Right ventricle myocardium inferior (tissue), 1 donor: ENCODE data around the gene BDNF. TPM values are rescaled to one million over a fixed set of nuclear protein-coding genes. Genes with fewer than 3 reads are reported as not detected.
"Not testable (repeated sequence)": the region's sequence is repeated elsewhere in the genome, so short reads cannot be mapped to it uniquely, and the experiment has no call there.

Source experiments
- ATAC-seq: fragments of 200-7000 bp; cut with Tn5 transposase; one replicate; pipeline ENCODE4 v1.9.1; 2020; ENCODE audit warnings: mild to moderate bottlenecking, moderate library complexity
- DNase-seq: peaks from one replicate; pipeline ENCODE4 v3.0.0; 2021; ENCODE audit errors: missing footprints
- intact Hi-C: fragments of 100-400 bp; cut with DNase I; formaldehyde crosslinking; loops from one replicate; pipeline ENCODE4 v1.11.0; 2022
- total RNA-seq: library from RNA; stranded (reverse); fragmentation: NEBNext Ultra II Directional; extraction: Animal tissue kit (Norgen Biotek cat#: 25700); gene quantifications from one replicate; pipeline ENCODE4 v1.2.1, GENCODE V29; 2021
- donor health status: DM: no; HTN: yes; CAD: no; lungs with severe emphysema.

The BDNF gene
- total RNA-seq, 1 donor from 2014 or later: 2.9 TPM

- DNase-seq: no peak
- ATAC-seq: no peak
- intact Hi-C loops: loop anchor here (5.0 kb wide), 2 partner anchors 54 to 131 kb away; no protein-coding TSS in a partner anchor
These were observed 57.3 kb downstream of the BDNF start for GRCh38 chr11:27642954-27643353.

DNA sequence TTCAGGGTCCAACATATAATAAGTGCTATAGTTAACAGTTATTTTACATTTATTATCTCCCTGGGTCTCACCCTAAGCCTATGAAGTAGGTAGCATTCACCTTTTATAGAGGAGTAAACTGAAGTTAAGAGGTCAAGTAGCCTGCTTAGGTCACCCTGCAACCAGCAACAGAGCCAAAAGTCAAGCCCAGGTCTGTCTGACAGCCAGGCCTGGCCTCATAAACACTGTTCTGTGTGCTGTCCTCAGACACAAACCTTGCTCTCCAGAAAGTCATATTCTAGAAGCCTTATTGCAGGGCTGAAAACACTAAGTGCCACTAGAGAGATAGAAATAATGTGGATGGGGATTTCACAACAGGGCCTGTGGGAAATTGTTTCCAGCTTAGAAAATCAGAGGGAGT, 59.3 kb downstream of the BDNF start:
- intact Hi-C loops: loop anchor here (5.0 kb wide), 2 partner anchors 56 to 129 kb away; no protein-coding TSS in a partner anchor
- DNase-seq (peak; percentile 65), ATAC-seq (peak; percentile 82)

DNA sequence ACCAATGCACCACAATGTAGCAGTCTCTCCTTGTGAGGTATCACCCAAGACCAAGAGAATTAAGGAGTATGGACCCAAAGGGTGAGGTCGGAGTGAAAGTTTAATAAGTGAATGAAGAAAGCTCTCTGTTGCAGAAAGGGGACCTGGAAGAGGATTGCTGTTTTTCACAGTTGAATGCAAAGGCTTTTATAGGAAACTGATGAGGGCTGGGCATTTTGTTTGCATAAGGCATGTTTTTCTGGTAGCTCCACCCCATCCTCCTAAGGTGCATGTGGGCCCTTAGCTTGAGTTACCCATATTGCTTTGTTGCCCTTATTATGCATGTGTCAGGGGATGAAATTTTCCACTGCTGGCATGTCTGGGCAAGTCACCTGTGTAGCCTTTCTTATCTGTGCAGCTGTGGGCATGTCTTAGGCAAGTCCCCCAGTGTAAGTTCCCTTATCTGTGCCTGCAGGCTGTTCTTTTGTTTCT, 64.7 kb downstream of the BDNF start:
- DNase-seq (no peak), ATAC-seq (no peak)
- intact Hi-C loops: loop anchor here (5.0 kb wide), 1 partner anchor 108 kb away; no protein-coding TSS in a partner anchor

- intact Hi-C loops: loop anchor here (5.0 kb wide), 1 partner anchor 107 kb away; no protein-coding TSS in a partner anchor
- ATAC-seq, DNase-seq: not testable (repeated sequence)
These were observed 65.5 kb downstream of the BDNF start for GRCh38 chr11:27634776-27635175.

DNA sequence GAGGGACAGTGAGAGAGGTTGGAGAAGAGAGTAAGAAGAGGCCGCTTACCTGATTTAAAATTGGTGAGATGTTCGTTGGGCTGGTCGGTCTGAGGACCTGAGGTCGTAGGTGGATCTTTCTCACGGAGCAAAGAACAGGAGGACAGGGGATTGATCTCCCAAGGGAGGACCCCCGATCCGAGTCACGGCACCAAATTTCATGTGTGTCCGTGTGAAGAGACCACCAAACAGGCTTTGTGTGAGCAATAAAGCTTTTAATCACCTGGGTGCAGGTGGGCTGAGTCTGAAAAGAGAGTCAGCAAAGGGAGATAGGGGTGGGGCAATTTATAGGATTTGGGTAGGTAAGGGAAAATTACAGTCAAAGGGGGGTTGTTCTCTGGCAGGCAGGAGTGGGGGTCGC, 66.0 kb downstream of the BDNF start:
- ATAC-seq: not testable (repeated sequence)

GRCh38 chr11:27629023-27629422, 71.2 kb downstream of the BDNF start:
- intact Hi-C loops, ATAC-seq, DNase-seq: not testable (repeated sequence)

More for the DNA sequence above, 66.0 kb downstream of the BDNF start:
- intact Hi-C loops, DNase-seq: not testable (repeated sequence)

DNA sequence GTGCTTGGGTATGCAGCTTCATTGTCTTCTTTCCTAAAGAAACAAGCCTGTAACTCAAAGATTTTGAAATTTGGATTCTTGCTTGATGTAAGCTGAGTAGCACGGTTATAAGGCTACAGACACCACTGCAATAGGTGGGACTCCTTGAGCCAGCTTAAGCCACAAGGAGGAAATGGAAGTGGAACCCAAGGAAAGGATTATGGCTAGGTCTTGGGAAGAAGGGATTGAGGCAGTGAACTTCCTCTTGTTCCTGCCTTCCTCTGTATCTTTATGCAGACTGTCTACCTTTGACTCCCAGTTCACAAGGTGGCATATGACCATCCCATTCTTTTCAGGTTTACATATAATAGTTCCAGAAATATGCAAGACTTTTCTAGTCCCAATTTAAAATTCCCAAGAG, 72.3 kb downstream of the BDNF start:
- ATAC-seq (no peak), DNase-seq (no peak)
- intact Hi-C loops: no loop called here

GRCh38 chr11:27626938-27627586, 73.2 kb downstream of the BDNF start:
- DNase-seq (no peak), ATAC-seq (no peak)
- intact Hi-C loops: no loop called here

DNA sequence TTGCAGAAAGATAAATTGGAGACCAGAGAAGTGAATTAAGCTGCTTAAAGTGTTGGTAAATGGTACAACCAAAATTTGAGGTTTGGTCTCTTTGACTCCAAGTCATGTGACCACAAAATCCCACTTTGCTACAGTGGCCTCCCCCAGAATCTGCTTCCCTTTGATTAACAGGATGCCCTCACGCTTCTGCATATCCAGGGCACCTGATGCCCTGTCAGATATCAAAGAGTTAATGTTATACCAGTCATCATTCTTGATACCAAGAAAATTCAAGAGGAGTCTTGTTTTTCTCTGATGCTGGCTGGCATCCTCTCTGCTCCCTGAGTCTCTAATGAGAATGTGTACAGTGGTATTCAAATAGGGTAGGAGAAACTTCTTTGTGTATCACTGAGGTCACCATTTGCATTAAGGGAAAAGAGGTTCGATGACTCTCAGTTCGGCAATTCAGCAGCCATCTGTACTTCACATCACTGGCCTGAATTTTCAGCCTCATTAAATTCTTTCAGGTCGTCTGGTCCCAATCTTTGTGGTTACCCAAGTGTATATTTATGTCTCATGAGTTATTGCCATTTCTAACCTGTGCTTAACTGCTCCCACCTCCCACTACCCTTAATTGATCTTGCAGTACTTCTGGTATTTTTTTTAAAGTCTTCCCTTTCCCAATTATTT, 73.9 kb downstream of the BDNF start:
- DNase-seq: no peak
- intact Hi-C loops: no loop called here
- no peak for ATAC-seq

GRCh38 chr11:27625347-27625912, 74.8 kb downstream of the BDNF start:
- DNase-seq (no peak), ATAC-seq (no peak)
- intact Hi-C loops: no loop called here

DNA sequence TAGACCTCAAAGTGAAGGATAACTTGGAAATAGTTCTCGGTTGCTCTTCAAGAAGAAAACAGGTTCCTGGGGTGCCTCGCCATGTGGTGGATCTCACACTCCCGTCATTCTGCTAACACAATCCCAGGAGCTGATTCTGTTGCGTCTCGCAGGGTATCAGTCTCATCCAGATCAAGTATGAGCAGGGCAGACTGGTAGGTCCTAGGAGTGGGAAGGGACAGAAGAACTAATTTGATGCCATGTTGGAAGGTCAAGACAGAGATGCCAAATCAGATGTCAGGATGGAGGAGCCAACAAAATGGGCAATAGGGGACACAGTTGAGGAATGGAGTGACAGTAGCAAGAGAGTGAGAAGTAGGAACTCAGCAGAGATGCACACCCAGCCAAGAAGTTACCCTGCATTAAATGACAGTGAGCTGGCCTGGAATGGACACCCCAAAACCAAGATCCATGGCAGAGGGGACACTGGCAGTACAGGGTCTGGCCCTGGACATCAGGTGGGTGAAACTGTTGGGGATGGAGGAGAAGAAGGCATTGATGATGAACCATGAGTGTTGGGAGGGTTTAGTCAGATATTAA, 76.2 kb downstream of the BDNF start:
- no peak for DNase-seq
- intact Hi-C loops: no loop called here
- ATAC-seq: no peak

DNA sequence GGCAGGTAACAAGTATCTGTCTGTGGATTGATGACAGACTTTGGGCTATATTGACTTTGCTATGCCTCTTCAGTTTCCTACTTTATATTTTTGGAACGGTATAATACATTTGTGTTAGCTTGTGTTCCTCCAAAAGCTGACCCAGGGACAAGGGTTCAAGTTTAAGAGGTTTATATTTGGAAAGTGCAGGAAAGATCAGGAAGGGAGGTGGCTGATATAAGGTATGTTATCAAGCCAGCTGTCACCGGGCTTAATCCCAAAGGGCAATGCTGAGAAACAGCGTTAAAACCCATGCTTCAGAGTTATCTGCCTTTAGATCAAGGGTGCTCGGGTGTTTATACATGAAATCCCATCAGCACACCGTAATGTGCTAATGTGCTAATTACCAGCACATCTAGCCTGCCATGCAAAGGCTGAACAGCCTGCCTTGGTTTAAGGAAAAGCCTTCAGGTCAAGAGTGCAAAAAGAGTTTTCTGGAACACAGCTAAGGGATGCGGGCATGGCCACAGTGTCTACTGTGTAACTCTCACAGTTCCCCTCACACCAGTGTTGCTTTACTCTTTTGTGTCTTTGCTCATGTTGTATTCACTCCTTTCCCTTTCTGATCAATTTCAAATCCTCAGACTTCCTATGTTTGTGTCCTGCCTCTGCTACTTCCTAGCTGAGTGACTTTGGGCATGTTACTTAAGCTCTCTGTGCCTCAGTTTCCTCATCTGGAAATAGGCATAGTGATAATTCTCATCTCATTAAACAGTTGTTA, 77.5 kb downstream of the BDNF start:
- no peak for DNase-seq
- ATAC-seq: no peak
- intact Hi-C loops: no loop called here

DNA sequence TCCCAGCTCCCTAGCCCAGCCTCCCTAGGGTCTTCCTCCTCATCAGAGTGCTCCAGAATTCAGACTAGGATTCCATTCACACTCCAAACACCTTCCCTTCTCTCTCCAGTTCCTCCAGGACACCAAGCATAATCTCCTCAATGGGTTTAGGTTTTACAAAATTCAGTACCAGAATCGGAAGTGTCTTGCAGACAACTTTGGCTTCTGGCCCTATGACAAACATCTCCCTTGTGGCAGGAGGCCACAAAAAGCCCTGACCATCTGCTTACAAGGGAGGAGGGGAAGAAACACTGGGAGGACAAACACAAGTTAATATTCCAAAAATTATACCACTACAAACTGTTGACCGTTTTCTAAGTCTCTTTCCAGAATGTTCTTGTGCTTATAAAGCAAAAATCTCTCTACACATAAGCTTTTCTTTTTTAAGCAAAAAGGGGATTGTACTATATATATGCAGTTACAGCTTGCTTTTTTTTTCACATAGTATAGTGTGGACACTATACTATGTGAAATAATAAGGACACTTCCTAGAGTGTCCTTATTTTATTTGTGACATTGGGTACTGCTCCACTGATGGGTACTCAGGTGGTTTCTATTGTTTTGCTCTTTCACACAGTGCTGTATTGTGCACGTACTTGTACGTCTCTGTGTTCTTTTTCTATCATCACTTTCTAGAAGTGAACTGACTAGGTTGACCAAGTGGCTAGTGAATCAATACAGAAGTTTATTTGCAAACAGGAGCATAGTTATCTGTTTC, 78.7 kb downstream of the BDNF start:
- DNase-seq (no peak), ATAC-seq (no peak)
- intact Hi-C loops: no loop called here

DNA sequence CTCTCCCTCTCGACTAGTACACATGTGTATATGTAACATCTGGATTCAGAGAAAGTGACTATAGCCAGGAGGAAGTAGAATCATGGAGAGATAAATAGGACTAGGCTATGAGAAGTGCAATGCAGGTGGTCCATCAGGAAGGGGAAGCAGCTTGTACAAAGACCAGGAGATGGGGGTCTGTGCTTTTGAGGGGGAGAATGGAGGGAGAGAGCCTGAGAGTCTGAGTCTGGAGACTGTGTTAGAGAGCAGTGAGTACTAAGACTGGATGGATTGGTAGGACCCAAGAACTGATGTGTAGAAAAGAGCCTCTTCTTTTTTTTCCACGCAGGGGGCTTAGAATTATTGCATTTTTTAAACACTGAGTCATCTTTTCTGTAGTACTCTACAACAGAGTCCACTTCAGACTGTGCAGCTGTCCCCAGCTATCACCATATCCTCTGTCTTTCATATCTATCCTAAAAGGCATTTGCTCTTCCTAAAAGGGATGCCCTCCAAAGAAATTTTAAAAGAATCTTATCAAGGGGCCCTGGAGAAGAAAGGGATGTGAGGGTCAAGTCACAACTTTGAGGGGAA, 80.4 kb downstream of the BDNF start:
- ATAC-seq (no peak), DNase-seq (no peak)
- intact Hi-C loops: no loop called here

DNA sequence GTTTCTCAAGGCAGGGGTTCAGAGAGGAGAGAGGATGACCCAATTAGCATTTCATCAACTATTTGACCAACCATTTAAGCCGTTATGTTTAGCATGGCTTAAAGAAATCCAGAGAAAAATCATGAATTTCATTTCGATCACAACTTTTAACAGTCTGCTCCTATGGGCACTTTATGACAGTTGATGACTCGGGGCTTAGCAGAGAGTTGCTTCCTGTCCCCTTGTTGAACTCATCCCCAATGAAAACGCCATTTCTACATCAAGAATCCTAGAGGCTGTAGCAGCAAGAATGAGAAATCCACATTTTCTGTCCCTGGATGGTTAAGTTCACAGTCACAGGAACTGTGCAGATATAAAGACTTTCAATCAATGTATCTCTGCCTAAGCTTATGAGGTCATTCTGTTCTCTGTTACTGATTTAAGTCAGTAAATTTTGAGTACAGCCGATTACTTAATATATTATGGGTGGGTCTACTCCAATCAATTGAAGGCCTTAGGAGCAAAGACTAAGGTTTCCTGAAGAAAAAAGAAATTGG, 81.1 kb downstream of the BDNF start:
- intact Hi-C loops: no loop called here
- DNase-seq: no peak
- ATAC-seq: no peak

- intact Hi-C loops: no loop called here
- ATAC-seq: no peak
- no peak for DNase-seq
These were observed 81.9 kb downstream of the BDNF start for GRCh38 chr11:27618281-27618915.

DNA sequence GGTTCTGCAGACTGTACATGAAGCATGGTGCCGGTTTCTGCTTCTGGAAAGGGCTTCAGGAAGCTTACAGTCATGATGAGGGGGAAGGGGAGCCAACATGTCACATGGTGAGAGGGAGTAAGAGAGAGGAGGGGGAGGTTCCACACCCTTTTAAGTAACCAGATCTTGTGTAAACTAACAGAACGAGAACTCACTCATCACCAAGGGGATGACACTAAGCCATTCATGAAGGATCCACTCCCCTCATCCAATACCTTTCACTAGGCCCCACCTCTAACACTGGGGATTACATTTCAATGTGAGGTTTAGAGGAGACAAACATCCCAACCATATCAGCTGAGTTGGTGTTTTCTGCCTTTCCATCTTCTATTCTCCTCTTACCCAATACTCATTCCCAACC, 83.5 kb downstream of the BDNF start:
- no peak for DNase-seq
- intact Hi-C loops: no loop called here
- ATAC-seq: no peak
